Endodermal cell (in vitro differentiated cells): Measurements from ENCODE around the gene RNF215. TPM values are rescaled to one million over a fixed set of nuclear protein-coding genes. Genes with fewer than 3 reads are reported as not detected.

Experiments used
- DNase-seq: peaks from one replicate; pipeline ENCODE4 v3.0.0-alpha.2; 2017
- H3K27ac ChIP-seq: 2 replicates; pipeline ENCODE4 v1.5.1; 2013; ENCODE audit warnings: mild to moderate bottlenecking, low read depth, low read length, moderate library complexity
- H3K27me3 ChIP-seq: 2 replicates; pipeline ENCODE4 v1.6.1; 2013; ENCODE audit warnings: mild to moderate bottlenecking, low read length, moderate library complexity; ENCODE audit not compliant: insufficient read depth, control insufficient read depth, poor library complexity, severe bottlenecking
- H3K36me3 ChIP-seq: 2 replicates; pipeline ENCODE4 v1.7.0; 2013; ENCODE audit warnings: mild to moderate bottlenecking, low read length, moderate library complexity; ENCODE audit not compliant: control insufficient read depth, insufficient read depth
- H3K4me1 ChIP-seq: one replicate; pipeline ENCODE4 v1.7.0; 2013; ENCODE audit warnings: low read length; ENCODE audit not compliant: control insufficient read depth, insufficient read depth
- H3K4me3 ChIP-seq: 2 replicates; pipeline ENCODE4 v1.5.1; 2013; ENCODE audit warnings: mild to moderate bottlenecking, low read length, moderate library complexity
- H3K9ac ChIP-seq: 2 replicates; pipeline ENCODE4 v1.6.1; 2013; ENCODE audit warnings: mild to moderate bottlenecking, low read length, moderate library complexity; ENCODE audit not compliant: poor library complexity, severe bottlenecking; ENCODE audit errors: extremely low read depth
- H3K9me3 ChIP-seq: 2 replicates; pipeline ENCODE4 v1.6.1; 2013; ENCODE audit warnings: mild to moderate bottlenecking, low read length, moderate library complexity; ENCODE audit not compliant: control insufficient read depth
- H3K27ac Mint-ChIP-seq: 2 replicates; pipeline ENCODE4 v1.8.0; 2020; ENCODE audit warnings: mixed read lengths
- H3K27me3 Mint-ChIP-seq: 2 replicates; pipeline ENCODE4 v1.8.0; 2021; ENCODE audit warnings: mild to moderate bottlenecking, mixed read lengths; ENCODE audit not compliant: insufficient read depth
- H3K36me3 Mint-ChIP-seq: 2 replicates; pipeline ENCODE4 v1.8.0; 2020; ENCODE audit warnings: low read depth, mixed read lengths
- H3K4me1 Mint-ChIP-seq: 2 replicates; pipeline ENCODE4 v1.8.0; 2020; ENCODE audit warnings: mixed read lengths
- H3K4me3 Mint-ChIP-seq: 2 replicates; pipeline ENCODE4 v1.8.0; 2020; ENCODE audit warnings: mild to moderate bottlenecking, moderate library complexity, mixed read lengths
- H3K9me3 Mint-ChIP-seq: 2 replicates; pipeline ENCODE4 v1.8.0; 2020; ENCODE audit warnings: mild to moderate bottlenecking, mixed read lengths
- WGBS, 2 experiments: methylation state at CpG; one replicate each; pipeline versions ENCODE4 v1.1.5 to v1.1.7; 2013; ENCODE audit warnings: missing lambda C conversion rate in 2 of 2, mixed read lengths in 1 of 2; ENCODE audit not compliant: insufficient coverage in 1 of 2, insufficient read length in 1 of 2; 5-methylcytosine and 5-hydroxymethylcytosine counted together
- total RNA-seq, 2 donors: library from RNA; stranded (reverse); fragmentation: NEBNext Ultra II Directional in 1 of 2; extraction: Animal tissue kit (Norgen Biotek cat#: 25700) in 1 of 2; gene quantifications; 2 replicates in 1 of 2; 3 replicates in 1 of 2; pipeline ENCODE4 v1.2.1, GENCODE V29; 2021
- TF ChIP-seq, protein P1 (sequence below): fragments of 200-600 bp; sonication (generic); conservative IDR thresholded peaks from 2 replicates; pipeline ENCODE4 v1.5.0; 2021; ENCODE audit warnings: antibody characterized with exemption, mild to moderate bottlenecking

Gene RNF215
- total RNA-seq, 2 donors from 2014 or later: 44.0 to 46.7 TPM

DNA sequence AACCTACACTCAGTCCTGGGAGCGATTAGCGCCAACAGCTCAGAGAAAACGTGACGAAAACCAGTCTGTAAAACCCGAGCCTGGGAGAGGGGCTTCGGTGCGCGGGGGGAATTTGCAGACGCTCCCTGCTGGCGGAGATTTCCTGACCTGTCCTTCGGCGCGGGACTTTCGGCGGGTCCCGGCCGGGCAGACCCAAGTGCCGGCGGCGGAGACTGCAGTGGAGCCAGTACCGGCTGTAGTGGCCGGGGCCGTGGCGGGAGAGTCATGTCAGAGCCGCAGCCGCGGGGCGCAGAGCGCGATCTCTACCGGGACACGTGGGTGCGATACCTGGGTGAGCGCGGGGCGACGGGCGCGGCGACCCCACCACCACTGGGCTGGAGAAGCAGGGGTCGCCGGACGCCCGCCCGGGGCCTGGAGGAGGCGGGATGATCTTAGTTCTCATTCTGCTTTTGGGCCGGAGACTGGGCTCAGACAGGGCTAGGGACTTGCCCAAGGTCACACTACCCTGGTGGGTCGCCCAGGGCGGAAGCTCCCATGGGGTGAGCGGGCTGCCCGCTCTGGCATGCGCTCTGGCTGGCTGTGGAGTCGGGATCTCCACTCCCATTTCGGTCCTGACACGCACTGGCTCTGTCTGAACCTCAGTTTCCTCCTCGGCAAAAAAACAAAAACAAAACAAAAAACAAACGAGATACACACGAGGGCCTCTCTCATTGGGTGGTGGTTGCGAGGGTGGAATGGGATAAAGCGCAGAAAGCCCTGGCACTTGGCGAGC lies 38.6 kb upstream of the RNF215 start, which contains the start of gene MTFP1:
Gene MTFP1 (plus strand): TSS at position 153 of the 772 bp plus-strand sequence. CDS start 112 bp downstream, at position 265.
- Histone ChIP-seq H3K9ac (peak within 1 kb of the TSS; percentile 71), H3K27ac (no peak within 1 kb of the TSS), H3K36me3 (peaks cover 15% of the 10 kb centered on the region), H3K4me1 (peaks cover 19% of the 10 kb centered on the region), H3K27me3 (no peaks in the 10 kb centered on the region), H3K9me3 (no peaks in the 10 kb centered on the region), H3K4me3 (peak within 1 kb of the TSS; percentile 88)
- H3K4me3 Mint-ChIP-seq: peak within 1 kb of the TSS; percentile 79
- no peaks in the 10 kb centered on the region for H3K27me3 Mint-ChIP-seq
- peaks cover 29% of the 10 kb centered on the region for H3K4me1 Mint-ChIP-seq
- TF ChIP-seq, protein P1, sequence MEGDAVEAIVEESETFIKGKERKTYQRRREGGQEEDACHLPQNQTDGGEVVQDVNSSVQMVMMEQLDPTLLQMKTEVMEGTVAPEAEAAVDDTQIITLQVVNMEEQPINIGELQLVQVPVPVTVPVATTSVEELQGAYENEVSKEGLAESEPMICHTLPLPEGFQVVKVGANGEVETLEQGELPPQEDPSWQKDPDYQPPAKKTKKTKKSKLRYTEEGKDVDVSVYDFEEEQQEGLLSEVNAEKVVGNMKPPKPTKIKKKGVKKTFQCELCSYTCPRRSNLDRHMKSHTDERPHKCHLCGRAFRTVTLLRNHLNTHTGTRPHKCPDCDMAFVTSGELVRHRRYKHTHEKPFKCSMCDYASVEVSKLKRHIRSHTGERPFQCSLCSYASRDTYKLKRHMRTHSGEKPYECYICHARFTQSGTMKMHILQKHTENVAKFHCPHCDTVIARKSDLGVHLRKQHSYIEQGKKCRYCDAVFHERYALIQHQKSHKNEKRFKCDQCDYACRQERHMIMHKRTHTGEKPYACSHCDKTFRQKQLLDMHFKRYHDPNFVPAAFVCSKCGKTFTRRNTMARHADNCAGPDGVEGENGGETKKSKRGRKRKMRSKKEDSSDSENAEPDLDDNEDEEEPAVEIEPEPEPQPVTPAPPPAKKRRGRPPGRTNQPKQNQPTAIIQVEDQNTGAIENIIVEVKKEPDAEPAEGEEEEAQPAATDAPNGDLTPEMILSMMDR: no peak
- no peaks in the 10 kb centered on the region for H3K9me3 Mint-ChIP-seq
- peaks cover 16% of the 10 kb centered on the region for H3K36me3 Mint-ChIP-seq
- peak within 1 kb of the TSS; percentile 97 for H3K27ac Mint-ChIP-seq
- DNase-seq: peak; percentile 94
- WGBS, 2 experiments: 0 to 2% methylated on average over 35 to 61 of the region's 61 CpGs

GRCh38 chr22:30425327-30425615 lies 38.1 kb upstream of the RNF215 start:
- H3K4me1 Mint-ChIP-seq: peaks cover 34% of the 10 kb centered on the region
- Histone ChIP-seq H3K9ac (peak overlapping the region; percentile 71), H3K9me3 (no peaks in the 10 kb centered on the region), H3K27ac (no peak overlapping the region), H3K36me3 (peaks cover 19% of the 10 kb centered on the region), H3K27me3 (no peaks in the 10 kb centered on the region), H3K4me1 (peaks cover 19% of the 10 kb centered on the region), H3K4me3 (peak overlapping the region; percentile 88)
- H3K4me3 Mint-ChIP-seq: peak overlapping the region; percentile 79
- no peak for DNase-seq
- H3K27me3 Mint-ChIP-seq: no peaks in the 10 kb centered on the region
- WGBS, 2 experiments: 33 to 34% methylated on average over 8 to 9 of the region's 9 CpGs
- H3K27ac Mint-ChIP-seq: peak overlapping the region; percentile 96
- peaks cover 21% of the 10 kb centered on the region for H3K36me3 Mint-ChIP-seq
- TF ChIP-seq, protein P1: no peak
- no peaks in the 10 kb centered on the region for H3K9me3 Mint-ChIP-seq

- H3K36me3 Mint-ChIP-seq: peaks cover 21% of the 10 kb centered on the region
- peak overlapping the region; percentile 97 for H3K27ac Mint-ChIP-seq
- Histone ChIP-seq H3K9me3 (no peaks in the 10 kb centered on the region), H3K27me3 (no peaks in the 10 kb centered on the region), H3K36me3 (peaks cover 21% of the 10 kb centered on the region), H3K4me1 (peaks cover 19% of the 10 kb centered on the region), H3K9ac (peak overlapping the region; percentile 71), H3K4me3 (peak overlapping the region; percentile 85), H3K27ac (peak overlapping the region; percentile 71)
- TF ChIP-seq, protein P1: peak; percentile 40
- H3K9me3 Mint-ChIP-seq: no peaks in the 10 kb centered on the region
- 64 to 74% methylated on average over 17 to 19 of the region's 20 CpGs for WGBS, 2 experiments
- peaks cover 34% of the 10 kb centered on the region for H3K4me1 Mint-ChIP-seq
- DNase-seq: peak; percentile 73
- peak overlapping the region; percentile 79 for H3K4me3 Mint-ChIP-seq
- no peaks in the 10 kb centered on the region for H3K27me3 Mint-ChIP-seq
Observed at GRCh38 chr22:30424534-30425326, 37.5 kb upstream of the RNF215 start.
